GM23338 (cell line): Measurements from ENCODE around the gene GMPPB. TPM values are rescaled to one million over a fixed set of nuclear protein-coding genes. Genes with fewer than 3 reads are reported as not detected.

Experiments
- ATAC-seq: fragments of 200-7000 bp; cut with Tn5 transposase; 3 replicates; pipeline ENCODE4 v1.9.1; 2020
- DNase-seq: peaks from one replicate; pipeline ENCODE4 v3.0.0-alpha.2; 2015; ENCODE audit warnings: low spot score
- H2AFZ ChIP-seq: fragments of 200-600 bp; sonication (generic); 2 replicates; pipeline ENCODE4 v1.8.0; 2016; ENCODE audit warnings: antibody characterized with exemption, mild to moderate bottlenecking, moderate library complexity
- H3F3A ChIP-seq: fragments of 200-600 bp; sonication (generic); replicated peaks from 2 replicates; pipeline ENCODE4 v1.8.0; 2017; ENCODE audit warnings: antibody characterized with exemption, mixed run types, low read depth
- H3K27ac ChIP-seq: fragments of 200-600 bp; sonication (generic); 2 replicates; pipeline ENCODE4 v1.6.1; 2016; ENCODE audit warnings: low read depth
- H3K27me3 ChIP-seq: fragments of 200-600 bp; sonication (generic); 2 replicates; pipeline ENCODE4 v1.8.0; 2016; ENCODE audit warnings: mild to moderate bottlenecking, mixed run types, moderate library complexity; ENCODE audit not compliant: insufficient read depth
- H3K36me3 ChIP-seq: fragments of 200-600 bp; sonication (generic); 2 replicates; pipeline ENCODE4 v1.8.0; 2016; ENCODE audit warnings: mild to moderate bottlenecking; ENCODE audit not compliant: insufficient read depth
- H3K4me1 ChIP-seq: fragments of 200-600 bp; sonication (generic); 2 replicates; pipeline ENCODE4 v1.8.0; 2016; ENCODE audit warnings: mild to moderate bottlenecking, moderate library complexity; ENCODE audit not compliant: insufficient read depth
- H3K4me2 ChIP-seq: fragments of 200-600 bp; sonication (generic); 2 replicates; pipeline ENCODE4 v1.7.1; 2017; ENCODE audit warnings: mixed run types
- H3K4me3 ChIP-seq: fragments of 200-600 bp; sonication (generic); 2 replicates; pipeline ENCODE4 v1.6.1; 2016; ENCODE audit warnings: mixed run types
- H3K79me2 ChIP-seq: fragments of 200-600 bp; sonication (generic); replicated peaks from 2 replicates; pipeline ENCODE4 v1.8.0; 2017; ENCODE audit warnings: mild to moderate bottlenecking; ENCODE audit not compliant: insufficient read depth
- H3K9me2 ChIP-seq: fragments of 200-600 bp; sonication (generic); 2 replicates; pipeline ENCODE4 v1.8.0; 2017; ENCODE audit not compliant: insufficient read depth
- H4K20me1 ChIP-seq: fragments of 200-600 bp; sonication (generic); replicated peaks from 2 replicates; pipeline ENCODE4 v1.8.0; 2017; ENCODE audit warnings: mild to moderate bottlenecking; ENCODE audit not compliant: insufficient read depth
- H3K27ac Mint-ChIP-seq: 2 replicates; pipeline ENCODE4 v1.8.0; 2020; ENCODE audit warnings: inconsistent platforms, mild to moderate bottlenecking, moderate library complexity, mixed read lengths
- H3K27me3 Mint-ChIP-seq: 3 replicates; pipeline ENCODE4 v1.8.0; 2022; ENCODE audit warnings: low read depth, mild to moderate bottlenecking, moderate library complexity, mixed read lengths, inconsistent platforms; ENCODE audit not compliant: insufficient read depth, poor library complexity
- H3K36me3 Mint-ChIP-seq: 3 replicates; pipeline ENCODE4 v1.8.0; 2021; ENCODE audit warnings: low read depth, mild to moderate bottlenecking, inconsistent platforms, moderate library complexity, mixed read lengths
- H3K4me1 Mint-ChIP-seq: 3 replicates; pipeline ENCODE4 v1.8.0; 2020; ENCODE audit warnings: mild to moderate bottlenecking, inconsistent platforms, mixed read lengths
- H3K4me3 Mint-ChIP-seq: 3 replicates; pipeline ENCODE4 v1.8.0; 2021; ENCODE audit warnings: moderate library complexity, mild to moderate bottlenecking, inconsistent platforms, mixed read lengths
- H3K9me3 Mint-ChIP-seq: 3 replicates; pipeline ENCODE4 v1.8.0; 2020; ENCODE audit warnings: moderate library complexity, mild to moderate bottlenecking, inconsistent platforms, mixed read lengths
- CREB1 ChIP-seq: fragments of 250-450 bp; sonication (Bioruptor Pico); IDR thresholded peaks from 2 replicates; pipeline ENCODE4 v1.5.0; 2020; ENCODE audit warnings: low read depth, mild to moderate bottlenecking, moderate library complexity
- CTCF ChIP-seq, 2 experiments: fragments of 200-600 bp in 1 of 2; sonication (generic) in 1 of 2; conservative IDR thresholded peaks; 2 replicates each; pipeline versions ENCODE4 v1.5.1 to v1.6.1; 2016 to 2017; ENCODE audit warnings: antibody characterized with exemption in 2 of 2, low read depth in 2 of 2, mild to moderate bottlenecking in 2 of 2, moderate library complexity in 1 of 2
- EZH2 ChIP-seq: fragments of 200-600 bp; sonication (generic); IDR thresholded peaks from one replicate; pipeline ENCODE4 v1.8.0; 2017; ENCODE audit warnings: antibody characterized with exemption, mild to moderate bottlenecking, low read depth; ENCODE audit not compliant: unreplicated experiment
- JUNB ChIP-seq: IDR thresholded peaks from one replicate; pipeline ENCODE4 v1.6.1; 2016; ENCODE audit warnings: antibody characterized with exemption; ENCODE audit not compliant: unreplicated experiment
- NANOG ChIP-seq: IDR thresholded peaks from 2 replicates; pipeline ENCODE4 v1.6.1; 2016; ENCODE audit warnings: antibody characterized with exemption, borderline replicate concordance
- POLR2AphosphoS5 ChIP-seq: IDR thresholded peaks from 2 replicates; pipeline ENCODE4 v1.6.1; 2016; ENCODE audit warnings: antibody characterized with exemption, low read depth
- STAT1 ChIP-seq: IDR thresholded peaks from one replicate; pipeline ENCODE4 v1.6.1; 2016; ENCODE audit warnings: antibody characterized with exemption; ENCODE audit not compliant: unreplicated experiment
- ZNF114 ChIP-seq: fragments of 250-450 bp; sonication (Bioruptor Pico); IDR thresholded peaks from 2 replicates; pipeline ENCODE4 v1.5.0; 2020; ENCODE audit warnings: mild to moderate bottlenecking, moderate library complexity
- ZNF331 ChIP-seq: fragments of 250-450 bp; sonication (Bioruptor Pico); IDR thresholded peaks from 2 replicates; pipeline ENCODE4 v1.5.0; 2020; ENCODE audit warnings: low read depth, mild to moderate bottlenecking, moderate library complexity
- ZNF462 ChIP-seq: fragments of 250-450 bp; sonication (Bioruptor Pico); IDR thresholded peaks from 2 replicates; pipeline ENCODE4 v1.5.0; 2020; ENCODE audit warnings: mild to moderate bottlenecking, moderate library complexity
- polyA plus RNA-seq: library from polyadenylated mRNA; unstranded; fragments of >200 nt; fragmentation: Nextera tagmentation; extraction: Ambion mirVana; gene quantifications from 2 replicates; pipeline ENCODE4 v1.2.1, GENCODE V29; 2016
- total RNA-seq: library from RNA; depleted of rRNA; stranded (reverse); fragments of >200 nt; shearing (Covaris generic); gene quantifications from 2 replicates; pipeline ENCODE4 v1.2.3, GENCODE V29; 2014
- TF ChIP-seq, protein P1 (sequence below): IDR thresholded peaks from 2 replicates; pipeline ENCODE4 v1.6.1; 2016; ENCODE audit warnings: antibody characterized with exemption

Gene GMPPB
- total and polyA plus RNA-seq, 2 experiments from 2014 or later, result 10.2 to 36.1 TPM

- H3K9me2 ChIP-seq, result no peaks in the 10 kb centered on the region
- H3K79me2 ChIP-seq, result no peaks in the 10 kb centered on the region
- H3K4me3 ChIP-seq, result no peak overlapping the region
- H4K20me1 ChIP-seq, result peaks cover 2% of the 10 kb centered on the region; the same call in 1 of the 2 replicates
- Mint-ChIP-seq H3K9me3 (no peaks in the 10 kb centered on the region), H3K27me3 (peaks cover 2% of the 10 kb centered on the region), H3K36me3 (peaks cover 61% of the 10 kb centered on the region), H3K27ac (no peak overlapping the region), H3K4me3 (no peak overlapping the region), H3K4me1 (peaks cover 4% of the 10 kb centered on the region)
- TF ChIP-seq NANOG (no peak), EZH2 (no peak)
- no peaks in the 10 kb centered on the region for H3F3A ChIP-seq
- no peak overlapping the region for H3K4me2 ChIP-seq
- no peak for ATAC-seq
- DNase-seq, result no peak
- no peaks in the 10 kb centered on the region for H3K27me3 ChIP-seq
- H2AFZ ChIP-seq, result no peak overlapping the region
- H3K36me3 ChIP-seq, result peaks cover 9% of the 10 kb centered on the region; the same call in 1 of the 2 replicates
- H3K27ac ChIP-seq, result no peak overlapping the region
- H3K4me1 ChIP-seq, result no peaks in the 10 kb centered on the region
These were observed 42.6 kb downstream of the GMPPB start for GRCh38 chr3:49681232-49681522.

DNA sequence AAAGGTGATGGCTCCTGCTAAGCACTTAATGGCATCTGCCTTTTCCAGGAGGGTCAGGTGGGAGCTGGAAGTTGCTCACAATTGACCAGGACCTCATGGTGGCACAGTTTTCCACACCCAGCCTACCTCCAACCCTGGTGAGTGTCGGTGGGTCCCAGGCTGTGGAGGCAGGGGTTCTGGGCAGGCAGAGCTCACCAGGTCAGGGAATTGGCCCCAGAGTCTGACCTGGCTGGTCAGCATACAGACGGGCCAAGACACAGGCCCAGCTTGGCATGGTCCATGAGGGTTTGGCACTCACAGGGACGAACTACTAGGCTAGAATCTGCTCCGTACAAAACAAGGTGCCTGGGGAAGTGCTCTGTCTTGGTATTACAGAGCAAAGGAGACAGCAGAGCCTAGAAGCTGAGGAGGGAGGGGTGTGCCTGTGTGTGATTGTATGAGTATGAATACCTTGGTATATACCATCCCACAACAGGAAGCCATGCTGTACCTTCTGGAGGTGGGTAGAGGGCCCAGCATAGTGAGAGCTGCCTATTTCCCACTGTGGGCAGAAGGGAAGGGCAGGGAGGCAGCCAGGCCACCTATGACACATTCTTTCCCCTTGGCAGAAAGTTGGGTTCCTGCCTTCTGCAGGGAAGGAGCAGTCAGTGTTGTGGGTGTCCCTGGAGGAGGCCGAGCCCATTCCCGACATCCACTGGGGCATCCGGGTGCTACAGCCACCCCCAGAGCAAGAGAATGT lies 43.1 kb downstream of the GMPPB start:
- ATAC-seq, result no peak
- peaks cover 9% of the 10 kb centered on the region; the same call in 1 of the 2 replicates for H3K36me3 ChIP-seq
- no peaks in the 10 kb centered on the region for H3K9me3 Mint-ChIP-seq
- TF ChIP-seq CTCF (conservative IDR thresholded peaks at IDR 0.05; ENCODE audit: low read depth in 2 of 2) (no peak), POLR2AphosphoS5 (no peak), CREB1 (CRISPR knock-in tag) (no peak), JUNB (no peak), ZNF114 (no peak), STAT1 (no peak), EZH2 (no peak), ZNF462 (CRISPR knock-in tag) (no peak), NANOG (no peak), ZNF331 (no peak)
- TF ChIP-seq, protein P1, sequence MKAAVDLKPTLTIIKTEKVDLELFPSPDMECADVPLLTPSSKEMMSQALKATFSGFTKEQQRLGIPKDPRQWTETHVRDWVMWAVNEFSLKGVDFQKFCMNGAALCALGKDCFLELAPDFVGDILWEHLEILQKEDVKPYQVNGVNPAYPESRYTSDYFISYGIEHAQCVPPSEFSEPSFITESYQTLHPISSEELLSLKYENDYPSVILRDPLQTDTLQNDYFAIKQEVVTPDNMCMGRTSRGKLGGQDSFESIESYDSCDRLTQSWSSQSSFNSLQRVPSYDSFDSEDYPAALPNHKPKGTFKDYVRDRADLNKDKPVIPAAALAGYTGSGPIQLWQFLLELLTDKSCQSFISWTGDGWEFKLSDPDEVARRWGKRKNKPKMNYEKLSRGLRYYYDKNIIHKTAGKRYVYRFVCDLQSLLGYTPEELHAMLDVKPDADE, result no peak

More for the DNA sequence above, 43.1 kb downstream of the GMPPB start:
- no peak overlapping the region for H3K4me3 ChIP-seq
- DNase-seq, result no peak
- Mint-ChIP-seq H3K27me3 (peaks cover 2% of the 10 kb centered on the region), H3K36me3 (peaks cover 67% of the 10 kb centered on the region), H3K4me3 (no peak overlapping the region), H3K4me1 (peaks cover 4% of the 10 kb centered on the region), H3K27ac (no peak overlapping the region)
- H3K4me1 ChIP-seq, result no peaks in the 10 kb centered on the region
- no peaks in the 10 kb centered on the region for H3K79me2 ChIP-seq
- H3K27me3 ChIP-seq, result no peaks in the 10 kb centered on the region
- no peak overlapping the region for H3K4me2 ChIP-seq
- no peaks in the 10 kb centered on the region for H3F3A ChIP-seq
- no peak overlapping the region for H2AFZ ChIP-seq
- H4K20me1 ChIP-seq, result peaks cover 4% of the 10 kb centered on the region; the same call in 1 of the 2 replicates
- no peaks in the 10 kb centered on the region for H3K9me2 ChIP-seq
- no peak overlapping the region for H3K27ac ChIP-seq
